ENCODE measurements around the gene INO80B.
A peak's percentile ranks its signal among the peaks of the same experiment; 100 is the strongest.

INO80B gene

GRCh38 chr2:74489906-74490305 is 35.0 kb downstream of the INO80B start:
- no peak for TF ChIP-seq CTCF (conservative IDR thresholded peaks at IDR 0.05; ENCODE audit: low read depth, low read length)
- no peak overlapping the region for H3K4me3 ChIP-seq (ENCODE audit: low read length)
- no peak for DNase-seq (ENCODE audit: low read depth)

- no peak overlapping the region for H3K4me3 ChIP-seq (ENCODE audit: low read length)
- no peak for DNase-seq (ENCODE audit: low read depth)
- TF ChIP-seq CTCF (conservative IDR thresholded peaks at IDR 0.05; ENCODE audit: low read depth, low read length) = no peak
These were observed 37.0 kb downstream of the INO80B start for GRCh38 chr2:74491648-74492544.

GRCh38 chr2:74493546-74493945 is 38.7 kb downstream of the INO80B start:
- TF ChIP-seq CTCF (conservative IDR thresholded peaks at IDR 0.05; ENCODE audit: low read depth, low read length) = no peak
- no peak for DNase-seq (ENCODE audit: low read depth)
- no peak overlapping the region for H3K4me3 ChIP-seq (ENCODE audit: low read length)

- DNase-seq (ENCODE audit: low read depth) = no peak
- H3K4me3 ChIP-seq (ENCODE audit: low read length) = no peak overlapping the region
- no peak for TF ChIP-seq CTCF (conservative IDR thresholded peaks at IDR 0.05; ENCODE audit: low read depth, low read length)
These were observed 40.6 kb downstream of the INO80B start for GRCh38 chr2:74495440-74495839.

- DNase-seq (ENCODE audit: low read depth) = no peak
- no peak for TF ChIP-seq CTCF (conservative IDR thresholded peaks at IDR 0.05; ENCODE audit: low read depth, low read length)
- H3K4me3 ChIP-seq (ENCODE audit: low read length) = no peak overlapping the region
These were observed 42.3 kb downstream of the INO80B start for GRCh38 chr2:74496997-74497776.

- TF ChIP-seq CTCF (conservative IDR thresholded peaks at IDR 0.05; ENCODE audit: low read depth, low read length) = no peak
- H3K4me3 ChIP-seq (ENCODE audit: low read length) = peak overlapping the region; percentile 41
- DNase-seq (ENCODE audit: low read depth) = no peak
These were observed 43.1 kb downstream of the INO80B start for GRCh38 chr2:74497777-74498499.
